RWPE1 (cell line): ENCODE data around the gene BICD2.

Experiments
- CTCF ChIA-PET: fragments of 350-600 bp; sonication (Branson Sonifier 250); formaldehyde crosslinking; extraction: SDS; loops from one replicate; lab custom pipeline; 2021; lab: Yijun Ruan, JAX
- POLR2A ChIA-PET: fragments of 400-600 bp; formaldehyde crosslinking; extraction: SDS; loops from one replicate; lab custom pipeline; 2020; ENCODE audit warnings: antibody characterized with exemption; ENCODE audit not compliant: low non-redundant PET; lab: Yijun Ruan, JAX
- DNase-seq: peaks from one replicate; pipeline ENCODE4 v3.0.0; 2012; ENCODE audit warnings: low spot score
- H3K27ac ChIP-seq: fragments of 450-650 bp; 2 replicates; pipeline ENCODE4 v1.5.1; 2017
- CTCF ChIP-seq: fragments of 450-650 bp; conservative IDR thresholded peaks from 2 replicates; pipeline ENCODE4 v1.5.1; 2017; ENCODE audit warnings: low read depth, mild to moderate bottlenecking

The BICD2 gene

GRCh38 chr9:92734931-92735635 lies 29.6 kb downstream of the BICD2 start:
- peak overlapping the region; percentile 46 for H3K27ac ChIP-seq
- ChIA-PET CTCF (interaction anchor here (1.0 to 1.1 kb wide), 2 partner anchors 10 to 19 kb away, joined by 3 read pairs; no protein-coding TSS in a partner anchor), POLR2A (no interaction called here)
- TF ChIP-seq CTCF = no peak
- no peak for DNase-seq

GRCh38 chr9:92730897-92731296 lies 33.7 kb downstream of the BICD2 start:
- H3K27ac ChIP-seq = peak overlapping the region; percentile 13; the same call in 1 of the 2 replicates
- ChIA-PET CTCF (no interaction called here), POLR2A (no interaction called here)
- DNase-seq = no peak
- no peak for TF ChIP-seq CTCF

GRCh38 chr9:92729735-92730155 lies 34.9 kb downstream of the BICD2 start:
- ChIA-PET POLR2A (no interaction called here), CTCF (interaction anchor here (1.0 kb wide), 1 partner anchor 35 kb away, joined by 3 read pairs; no protein-coding TSS in a partner anchor)
- peak overlapping the region; percentile 89 for H3K27ac ChIP-seq
- no peak for TF ChIP-seq CTCF
- no peak for DNase-seq

- TF ChIP-seq CTCF = no peak
- CTCF ChIA-PET = interaction anchor here (0.6 to 1.0 kb wide), 3 partner anchors 36 to 606 kb away, joined by 3 to 5 read pairs (median 3); no protein-coding TSS in a partner anchor
- DNase-seq = no peak
- POLR2A ChIA-PET = no interaction called here
- peak overlapping the region; percentile 89 for H3K27ac ChIP-seq
These were observed 35.5 kb downstream of the BICD2 start for GRCh38 chr9:92728831-92729734.

- peak overlapping the region; percentile 89 for H3K27ac ChIP-seq
- POLR2A ChIA-PET = no interaction called here
These were observed 36.6 kb downstream of the BICD2 start for GRCh38 chr9:92727716-92728700.

More at GRCh38 chr9:92727716-92728700, 36.6 kb downstream of the BICD2 start:
- TF ChIP-seq CTCF = no peak
- no peak for DNase-seq
- CTCF ChIA-PET = interaction anchor here (0.6 kb wide), 1 partner anchor 42 kb away, joined by 5 read pairs; no protein-coding TSS in a partner anchor
